Endometrial microvascular endothelial cells (primary cell): ENCODE measurements around the gene CLTCL1. TPM values are rescaled to one million over a fixed set of nuclear protein-coding genes. Genes with fewer than 3 reads are reported as not detected.
"Not testable (repeated sequence)": the region's sequence is repeated elsewhere in the genome, so short reads cannot be mapped to it uniquely, and the experiment has no call there.

Source experiments
- in situ Hi-C: cut with HindIII; loops from 2 replicates; pipeline ENCODE4 v1.10.0; 2017; ENCODE audit warnings: low sequenced_read_pairs, low pct_unique_long_range_greater_than_20kb; ENCODE audit errors: inconsistent ontology term
- total RNA-seq: library from RNA; depleted of rRNA; stranded (reverse); fragments of >200 nt; gene quantifications from one replicate; pipeline ENCODE4 v1.2.3, GENCODE V29; 2015; ENCODE audit errors: inconsistent ontology term

The CLTCL1 gene
- total RNA-seq, 1 donor from 2014 or later: 1.8 TPM

DNA sequence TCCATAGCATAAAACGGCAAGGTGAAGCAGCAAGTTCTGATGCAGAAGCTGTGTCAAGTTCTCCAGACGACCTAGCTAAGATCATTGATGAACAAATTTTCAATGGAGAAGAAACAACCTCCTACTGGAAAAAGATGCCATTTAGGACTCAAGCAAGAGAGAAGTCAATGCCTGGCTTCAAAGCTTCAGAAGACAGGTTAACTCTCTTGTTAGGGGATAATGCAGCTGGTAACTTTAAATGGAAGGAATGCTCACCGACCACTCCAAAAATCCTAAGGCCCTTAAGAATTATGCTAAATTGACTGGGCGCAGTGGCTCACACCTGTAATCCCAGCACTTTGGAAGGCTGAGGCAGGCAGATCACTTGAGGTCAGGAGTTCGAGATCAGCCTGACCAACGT lies 31.3 kb downstream of the CLTCL1 start:
- in situ Hi-C loops: no loop called here

DNA sequence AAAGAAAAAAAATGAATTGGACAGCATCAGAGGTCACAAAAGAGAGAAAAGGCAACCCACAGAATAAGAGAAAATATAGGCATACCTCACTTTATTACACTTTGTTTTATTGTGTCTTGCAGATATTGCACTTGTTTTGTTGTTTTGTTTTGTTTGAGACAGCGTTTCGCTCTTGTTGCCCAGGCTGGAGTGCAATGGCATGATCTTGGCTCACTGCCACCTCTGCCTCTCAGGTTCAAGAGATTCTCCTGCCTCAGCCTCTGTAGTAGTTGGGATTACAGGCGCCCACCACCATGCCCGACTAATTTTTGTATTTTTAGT lies 32.6 kb downstream of the CLTCL1 start:
- in situ Hi-C loops: not testable (repeated sequence)

DNA sequence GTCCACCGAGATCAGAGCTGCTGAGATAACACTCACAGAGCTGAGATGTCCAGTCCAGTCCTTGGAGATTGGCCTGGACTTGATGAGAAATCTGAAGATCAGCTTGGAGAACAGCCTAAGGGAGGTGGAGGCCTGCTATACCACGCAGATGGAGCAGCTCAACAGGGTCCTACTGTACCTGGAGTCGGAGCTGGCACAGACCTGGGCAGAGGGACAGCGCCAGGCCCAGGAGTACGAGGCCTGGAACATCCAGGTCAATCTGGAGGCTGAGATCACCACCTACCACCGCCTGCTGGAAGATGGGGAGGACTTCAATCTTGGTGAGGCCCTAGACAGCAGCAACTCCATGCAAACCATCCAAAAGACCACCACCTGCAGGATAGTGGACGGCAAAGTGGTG lies 33.1 kb downstream of the CLTCL1 start:
- in situ Hi-C loops: no loop called here

DNA sequence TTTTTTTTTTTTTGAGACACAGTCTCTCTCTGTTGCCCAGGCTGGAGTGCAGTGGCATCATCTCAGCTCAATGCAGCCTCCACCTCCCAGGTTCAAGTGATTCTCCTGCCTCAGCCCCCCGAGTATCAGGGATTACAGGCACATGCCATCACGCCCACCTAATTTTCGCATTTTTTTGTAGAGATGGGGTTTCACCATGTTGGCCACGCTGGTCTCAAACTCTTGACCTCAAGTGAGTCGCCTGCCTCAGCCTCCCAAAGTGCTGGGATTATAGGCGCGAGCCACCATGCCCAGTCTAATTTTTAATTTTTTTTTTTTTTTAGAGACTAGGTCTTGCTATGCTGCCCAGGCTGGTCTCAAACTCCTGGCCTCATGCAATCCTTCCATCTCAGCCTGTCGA lies 35.2 kb downstream of the CLTCL1 start:
- in situ Hi-C loops: not testable (repeated sequence)

DNA sequence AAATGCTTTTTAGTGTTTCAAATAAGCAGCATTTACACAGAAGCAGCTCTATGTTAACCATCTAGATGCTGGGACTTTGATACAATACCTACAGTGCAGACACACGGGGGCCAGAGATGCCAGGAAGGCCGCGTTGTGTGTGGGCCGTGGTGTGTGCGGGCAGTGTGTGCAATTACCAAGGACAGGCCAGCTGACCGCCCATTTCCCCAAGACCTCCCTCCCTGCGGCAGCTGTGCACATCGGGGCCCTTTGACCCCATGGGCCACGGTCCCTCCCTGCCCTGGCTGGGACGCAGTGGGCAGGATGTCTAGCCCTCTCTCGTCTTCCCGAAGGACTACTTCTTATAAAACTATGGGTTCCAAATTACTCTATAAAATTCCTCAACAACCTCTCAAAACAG lies 38.4 kb downstream of the CLTCL1 start:
- in situ Hi-C loops: no loop called here

GRCh38 chr22:19244600-19245352 lies 46.7 kb downstream of the CLTCL1 start:
- in situ Hi-C loops: no loop called here

DNA sequence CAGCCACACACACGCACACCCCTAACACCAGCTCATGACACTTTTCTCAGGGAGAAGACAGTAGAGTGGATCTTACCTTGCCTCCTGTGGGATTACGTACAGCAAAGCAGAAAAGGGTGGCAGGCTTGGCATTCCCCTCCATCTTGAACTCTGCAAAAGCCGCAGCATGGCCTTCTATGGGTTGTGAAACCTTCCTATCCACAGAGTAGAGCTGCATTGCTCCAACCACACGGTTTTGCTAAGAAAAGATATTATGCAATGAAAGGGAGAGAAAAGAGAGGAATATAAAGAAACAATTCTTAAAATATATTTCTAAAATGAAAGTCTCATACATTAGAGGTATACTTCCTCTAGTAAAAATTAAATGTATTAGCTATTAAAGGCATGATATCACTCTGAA lies 48.8 kb downstream of the CLTCL1 start:
- in situ Hi-C loops: no loop called here

DNA sequence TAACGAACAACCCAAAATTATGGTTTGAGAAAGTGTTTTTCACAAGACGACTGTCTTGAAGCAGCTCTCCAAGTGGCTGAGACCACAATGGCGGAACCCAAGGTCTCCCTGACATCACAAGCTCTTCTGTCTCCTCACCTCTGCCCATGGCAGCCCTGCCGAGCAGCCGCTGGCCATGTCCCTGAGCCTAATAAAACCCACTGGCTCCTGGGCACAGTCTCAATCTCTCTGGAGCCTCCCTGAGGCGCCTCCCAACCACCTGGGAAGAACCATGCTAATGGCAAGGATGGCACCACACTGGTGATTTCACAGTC lies 50.0 kb downstream of the CLTCL1 start:
- in situ Hi-C loops: no loop called here

- in situ Hi-C loops: no loop called here
Observed at GRCh38 chr22:19240813-19241592, 50.5 kb downstream of the CLTCL1 start.

GRCh38 chr22:19239464-19239863 lies 52.1 kb downstream of the CLTCL1 start:
- in situ Hi-C loops: no loop called here

GRCh38 chr22:19238900-19239299 lies 52.6 kb downstream of the CLTCL1 start:
- in situ Hi-C loops: no loop called here

GRCh38 chr22:19235874-19236273 lies 55.6 kb downstream of the CLTCL1 start:
- in situ Hi-C loops: no loop called here

DNA sequence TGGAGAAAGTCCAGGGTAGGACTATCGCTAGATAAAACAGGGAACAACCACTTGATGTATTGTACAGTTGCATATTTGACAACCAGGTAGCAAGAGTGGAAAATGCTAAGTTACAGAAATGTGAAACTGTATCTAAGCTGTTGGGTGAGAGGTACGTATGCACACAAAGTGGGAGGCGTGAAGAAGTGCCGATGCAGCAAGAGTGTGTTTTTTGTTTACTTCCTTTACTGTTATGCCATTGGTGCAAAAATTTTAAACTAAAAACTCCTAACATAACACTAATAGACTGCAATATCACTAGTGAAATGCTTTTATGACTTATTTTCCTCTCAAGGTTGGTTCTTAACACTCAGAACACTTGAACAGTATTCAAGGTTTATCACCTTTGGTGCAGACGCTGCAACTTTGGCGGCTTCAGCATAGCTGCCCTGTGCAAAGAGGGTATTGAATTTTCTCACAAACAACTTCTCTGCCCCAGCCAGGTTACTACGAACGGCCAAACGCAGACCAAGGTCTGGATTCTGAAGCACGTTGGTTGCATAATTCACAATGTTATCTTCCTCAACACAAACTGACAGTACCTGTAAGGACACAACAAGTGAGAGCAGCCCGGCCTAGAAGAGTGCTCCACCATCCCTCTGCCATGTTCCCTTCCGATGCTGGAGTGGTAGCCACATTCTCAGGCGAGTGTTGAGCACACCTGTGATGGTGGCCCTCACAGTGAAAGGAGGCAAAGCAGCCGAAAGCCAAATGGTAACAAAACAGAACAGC lies 57.2 kb downstream of the CLTCL1 start:
- in situ Hi-C loops: no loop called here

GRCh38 chr22:19233189-19233661 lies 58.3 kb downstream of the CLTCL1 start:
- in situ Hi-C loops: no loop called here

DNA sequence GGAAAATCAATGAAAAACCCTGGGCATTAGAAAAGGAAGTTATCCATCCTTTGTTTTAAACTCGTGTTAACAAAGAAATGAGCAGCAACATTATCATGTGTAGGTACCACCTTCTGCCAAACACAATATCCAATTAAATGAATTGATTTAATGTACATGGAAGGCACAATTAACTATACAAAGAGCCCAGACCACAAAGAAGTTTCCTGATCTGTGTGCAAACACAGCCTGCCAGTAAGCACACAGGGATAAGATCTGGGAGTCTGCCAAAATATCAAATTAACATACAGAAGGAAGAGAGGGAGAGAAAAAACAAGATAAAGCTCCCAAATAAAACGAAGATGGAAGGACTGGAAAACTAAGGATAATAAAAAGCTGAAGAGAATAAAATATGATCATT lies 58.9 kb downstream of the CLTCL1 start:
- in situ Hi-C loops: no loop called here

DNA sequence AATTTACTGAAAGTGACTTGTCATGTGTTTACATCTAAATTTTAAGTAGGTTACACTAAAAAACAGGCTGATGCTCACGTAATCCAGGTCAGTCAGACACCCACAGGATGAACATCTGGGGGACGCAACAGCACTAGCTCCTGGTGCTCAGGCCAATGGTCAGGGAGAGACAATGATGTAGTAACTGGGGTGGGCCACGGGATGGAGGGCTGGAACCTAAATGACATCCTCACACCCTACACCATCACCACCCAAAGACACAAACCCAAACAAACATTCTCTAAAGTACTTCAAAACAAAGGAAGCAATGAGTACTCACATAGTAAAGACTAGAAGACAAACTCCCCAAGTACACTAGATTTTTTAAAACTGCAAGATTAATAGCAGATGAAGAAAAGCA lies 59.5 kb downstream of the CLTCL1 start:
- in situ Hi-C loops: no loop called here

GRCh38 chr22:19229600-19229999 lies 61.9 kb downstream of the CLTCL1 start:
- in situ Hi-C loops: no loop called here

- in situ Hi-C loops: no loop called here
Observed at GRCh38 chr22:19228179-19228578, 63.3 kb downstream of the CLTCL1 start.

GRCh38 chr22:19226428-19226827 lies 65.1 kb downstream of the CLTCL1 start:
- in situ Hi-C loops: no loop called here

DNA sequence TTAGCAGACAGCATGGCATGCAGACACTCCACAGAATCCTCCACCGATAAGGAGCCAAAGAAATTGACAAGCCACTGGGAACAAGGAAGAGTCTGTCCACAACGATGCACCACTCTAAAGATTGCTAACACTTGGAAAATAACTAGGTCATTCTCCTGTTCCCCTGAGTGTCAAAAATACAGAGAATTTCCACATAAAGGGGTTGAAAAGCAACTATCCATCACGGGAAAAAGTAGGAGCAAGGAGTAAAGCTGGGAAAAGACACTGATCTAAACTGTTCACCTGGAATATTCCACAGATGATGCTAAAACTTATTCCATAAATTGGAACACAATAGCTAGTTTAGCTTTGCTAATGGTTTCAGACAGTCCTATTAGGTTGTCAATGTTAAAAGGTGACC lies 66.0 kb downstream of the CLTCL1 start:
- in situ Hi-C loops: no loop called here
